Liver (tissue), 9 donors: ENCODE measurements around the gene GRPEL2. TPM values are rescaled to one million over a fixed set of nuclear protein-coding genes. Genes with fewer than 3 reads are reported as not detected.

ENCODE experiments used
- DNase-seq: peaks from one replicate; pipeline ENCODE4 v3.0.0-alpha.2; 2017; ENCODE audit warnings: low spot score
- H3K27ac ChIP-seq, 2 donors: one replicate each; pipeline ENCODE4 v1.7.0; 2013; ENCODE audit warnings: inconsistent platforms in 2 of 2, low read length in 2 of 2, control low read depth in 1 of 2, low read depth in 1 of 2, mild to moderate bottlenecking in 1 of 2
- H3K27me3 ChIP-seq, 4 donors: one replicate each; pipeline versions ENCODE4 v1.6.1 to v1.7.0; 2013; ENCODE audit warnings: low read length in 3 of 4, inconsistent platforms in 1 of 4, mild to moderate bottlenecking in 1 of 4, moderate library complexity in 1 of 4; ENCODE audit not compliant: control insufficient read depth in 4 of 4, insufficient read depth in 4 of 4
- H3K36me3 ChIP-seq, 4 donors: one replicate each; pipeline versions ENCODE4 v1.6.1 to v1.7.0; 2013; ENCODE audit warnings: low read length in 3 of 4, mild to moderate bottlenecking in 3 of 4, low read depth in 1 of 4, moderate library complexity in 1 of 4; ENCODE audit not compliant: control insufficient read depth in 4 of 4, insufficient read depth in 3 of 4
- H3K4me1 ChIP-seq, 4 donors: one replicate each; pipeline versions ENCODE4 v1.6.1 to v1.7.0; 2013; ENCODE audit warnings: low read length in 3 of 4, mild to moderate bottlenecking in 3 of 4, moderate library complexity in 1 of 4; ENCODE audit not compliant: control insufficient read depth in 4 of 4, insufficient read depth in 4 of 4
- H3K4me3 ChIP-seq, 3 donors: one replicate each; pipeline versions ENCODE4 v1.6.1 to v1.7.0; 2013; ENCODE audit warnings: low read length in 3 of 3, control low read depth in 1 of 3, low read depth in 1 of 3, mild to moderate bottlenecking in 1 of 3
- H3K9ac ChIP-seq, 2 donors: one replicate each; pipeline ENCODE4 v1.7.0; 2013; ENCODE audit warnings: low read length in 2 of 2, mild to moderate bottlenecking in 2 of 2, moderate library complexity in 2 of 2, control low read depth in 1 of 2, low read depth in 1 of 2
- H3K9me3 ChIP-seq, 4 donors: one replicate each; pipeline versions ENCODE4 v1.6.1 to v1.7.0; 2013; ENCODE audit warnings: low read length in 3 of 4; ENCODE audit not compliant: control insufficient read depth in 4 of 4
- EGR1 ChIP-seq, 2 donors: IDR thresholded peaks; 2 replicates each; pipeline ENCODE4 v1.6.1; 2016 to 2018; ENCODE audit warnings: antibody characterized with exemption in 2 of 2, low read depth in 2 of 2
- FOXA1 ChIP-seq: IDR thresholded peaks from 2 replicates; pipeline ENCODE4 v1.6.1; 2016; ENCODE audit warnings: antibody characterized with exemption
- FOXA2 ChIP-seq: IDR thresholded peaks from 2 replicates; pipeline ENCODE4 v1.6.1; 2016; ENCODE audit warnings: antibody characterized with exemption
- GABPA ChIP-seq, 2 donors: IDR thresholded peaks in 1 of 2; conservative IDR thresholded peaks in 1 of 2; 2 replicates each; pipeline ENCODE4 v1.6.1; 2016; ENCODE audit warnings: antibody characterized with exemption in 2 of 2, mild to moderate bottlenecking in 1 of 2, moderate library complexity in 1 of 2
- HNF4A ChIP-seq, 2 donors: conservative IDR thresholded peaks; 2 replicates each; pipeline ENCODE4 v1.6.1; 2016; ENCODE audit warnings: antibody characterized with exemption in 2 of 2, mild to moderate bottlenecking in 2 of 2
- HNF4G ChIP-seq: IDR thresholded peaks from 2 replicates; pipeline ENCODE4 v1.6.1; 2016; ENCODE audit warnings: antibody characterized with exemption
- JUND ChIP-seq, 2 donors: IDR thresholded peaks; 2 replicates each; pipeline ENCODE4 v1.6.1; 2016; ENCODE audit warnings: antibody characterized with exemption in 2 of 2
- NR2F2 ChIP-seq: IDR thresholded peaks from 2 replicates; pipeline ENCODE4 v1.6.1; 2016; ENCODE audit warnings: antibody characterized with exemption
- RAD21 ChIP-seq, 2 donors: IDR thresholded peaks; 2 replicates each; pipeline ENCODE4 v1.6.1; 2016; ENCODE audit warnings: antibody characterized with exemption in 2 of 2, mild to moderate bottlenecking in 2 of 2
- RXRA ChIP-seq, 2 donors: IDR thresholded peaks; 2 replicates each; pipeline ENCODE4 v1.6.1; 2017 to 2018; ENCODE audit warnings: antibody characterized with exemption in 2 of 2, mild to moderate bottlenecking in 1 of 2
- SP1 ChIP-seq: IDR thresholded peaks from 2 replicates; pipeline ENCODE4 v1.6.1; 2018; ENCODE audit warnings: antibody characterized with exemption, mild to moderate bottlenecking
- TAF1 ChIP-seq: conservative IDR thresholded peaks from 2 replicates; pipeline ENCODE4 v1.6.1; 2016; ENCODE audit warnings: antibody characterized with exemption, mild to moderate bottlenecking
- YY1 ChIP-seq: IDR thresholded peaks from 2 replicates; pipeline ENCODE4 v1.6.1; 2016; ENCODE audit warnings: antibody characterized with exemption, mild to moderate bottlenecking
- WGBS: extraction: QIAGEN DNeasy Blood & Tissue Kit; methylation state at CpG from one replicate; pipeline ENCODE4 v1.1.7; 2013; 5-methylcytosine and 5-hydroxymethylcytosine counted together
- polyA plus RNA-seq, 2 donors: library from polyadenylated mRNA; stranded (reverse) in 1 of 2; unstranded in 1 of 2; fragments of 200-250 nt in 1 of 2; fragments of >200 nt in 1 of 2; fragmentation: Nextera tagmentation in 1 of 2; extraction: Ambion mirVana in 1 of 2; gene quantifications; one replicate each; pipeline versions ENCODE4 v1.2.1 to v1.2.3, GENCODE V29; 2013 to 2015
- total RNA-seq, 2 donors: library from RNA; depleted of rRNA; stranded (reverse); fragments of >200 nt; gene quantifications; one replicate each; pipeline ENCODE4 v1.2.3, GENCODE V29; 2014
- TF ChIP-seq, protein P1 (sequence below): IDR thresholded peaks from 2 replicates; pipeline ENCODE4 v1.6.1; 2016; ENCODE audit warnings: antibody characterized with exemption
- TF ChIP-seq, protein P2 (sequence below): fragments of 150-350 bp; IDR thresholded peaks from 2 replicates; pipeline ENCODE4 v1.5.1; 2017; ENCODE audit warnings: improper control_type of control experiment, low read depth, low read length; ENCODE audit not compliant: missing input control
- TF ChIP-seq, protein P3 (sequence below): IDR thresholded peaks from 2 replicates; pipeline ENCODE4 v1.6.1; 2016; ENCODE audit warnings: antibody characterized with exemption
- TF ChIP-seq, protein P4 (sequence below): IDR thresholded peaks from 2 replicates; pipeline ENCODE4 v1.6.1; 2016; ENCODE audit warnings: antibody characterized with exemption, mild to moderate bottlenecking
- TF ChIP-seq, protein P5 (sequence below): IDR thresholded peaks from 2 replicates; pipeline ENCODE4 v1.6.1; 2016; ENCODE audit warnings: antibody characterized with exemption
- donor health status: healthy.
- donor health status: healthy.
- donor health status: healthy.
- donor health status: healthy.
- donor health status: healthy.

Gene GRPEL2
- total and polyA plus RNA-seq, 4 donors: 2.5 to 9.5 (median 4.8) TPM

DNA sequence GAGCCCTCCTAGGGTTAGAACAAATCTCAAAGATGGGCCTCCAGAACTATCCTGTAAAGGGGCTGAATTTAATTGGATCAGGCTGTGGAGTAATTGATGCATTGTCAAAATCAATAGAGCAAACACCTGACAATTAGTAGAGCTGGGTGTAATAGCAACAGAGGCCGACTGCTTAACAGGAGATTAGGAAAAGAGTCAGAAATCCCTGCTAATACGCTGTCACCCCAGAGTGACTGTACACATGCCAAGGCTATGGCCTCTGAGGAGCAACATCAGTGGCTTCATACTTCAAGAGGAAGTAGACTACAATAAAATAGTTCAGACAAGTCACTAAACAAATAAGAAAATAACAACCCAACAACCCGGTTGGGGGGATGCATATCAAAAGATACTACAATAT is 18.7 kb upstream of the GRPEL2 start:
- TF ChIP-seq GABPA (IDR thresholded peaks at IDR 0.05 in 1 of 2, conservative IDR thresholded peaks at IDR 0.05 in 1 of 2): no peak
- no peak for TF ChIP-seq RAD21 (IDR thresholded peaks at IDR 0.05)
- TF ChIP-seq, protein P1, sequence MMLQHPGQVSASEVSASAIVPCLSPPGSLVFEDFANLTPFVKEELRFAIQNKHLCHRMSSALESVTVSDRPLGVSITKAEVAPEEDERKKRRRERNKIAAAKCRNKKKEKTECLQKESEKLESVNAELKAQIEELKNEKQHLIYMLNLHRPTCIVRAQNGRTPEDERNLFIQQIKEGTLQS: no peak
- no peak for TF ChIP-seq YY1
- TF ChIP-seq SP1: no peak
- no peak for TF ChIP-seq FOXA1
- TF ChIP-seq HNF4A (conservative IDR thresholded peaks at IDR 0.05): no peak
- TF ChIP-seq, protein P2, sequence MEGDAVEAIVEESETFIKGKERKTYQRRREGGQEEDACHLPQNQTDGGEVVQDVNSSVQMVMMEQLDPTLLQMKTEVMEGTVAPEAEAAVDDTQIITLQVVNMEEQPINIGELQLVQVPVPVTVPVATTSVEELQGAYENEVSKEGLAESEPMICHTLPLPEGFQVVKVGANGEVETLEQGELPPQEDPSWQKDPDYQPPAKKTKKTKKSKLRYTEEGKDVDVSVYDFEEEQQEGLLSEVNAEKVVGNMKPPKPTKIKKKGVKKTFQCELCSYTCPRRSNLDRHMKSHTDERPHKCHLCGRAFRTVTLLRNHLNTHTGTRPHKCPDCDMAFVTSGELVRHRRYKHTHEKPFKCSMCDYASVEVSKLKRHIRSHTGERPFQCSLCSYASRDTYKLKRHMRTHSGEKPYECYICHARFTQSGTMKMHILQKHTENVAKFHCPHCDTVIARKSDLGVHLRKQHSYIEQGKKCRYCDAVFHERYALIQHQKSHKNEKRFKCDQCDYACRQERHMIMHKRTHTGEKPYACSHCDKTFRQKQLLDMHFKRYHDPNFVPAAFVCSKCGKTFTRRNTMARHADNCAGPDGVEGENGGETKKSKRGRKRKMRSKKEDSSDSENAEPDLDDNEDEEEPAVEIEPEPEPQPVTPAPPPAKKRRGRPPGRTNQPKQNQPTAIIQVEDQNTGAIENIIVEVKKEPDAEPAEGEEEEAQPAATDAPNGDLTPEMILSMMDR: no peak
- TF ChIP-seq HNF4G: no peak
- TF ChIP-seq JUND (IDR thresholded peaks at IDR 0.05): no peak
- no peak for TF ChIP-seq EGR1 (IDR thresholded peaks at IDR 0.05; ENCODE audit: low read depth in 2 of 2)
- no peak for TF ChIP-seq TAF1
- TF ChIP-seq, protein P3, sequence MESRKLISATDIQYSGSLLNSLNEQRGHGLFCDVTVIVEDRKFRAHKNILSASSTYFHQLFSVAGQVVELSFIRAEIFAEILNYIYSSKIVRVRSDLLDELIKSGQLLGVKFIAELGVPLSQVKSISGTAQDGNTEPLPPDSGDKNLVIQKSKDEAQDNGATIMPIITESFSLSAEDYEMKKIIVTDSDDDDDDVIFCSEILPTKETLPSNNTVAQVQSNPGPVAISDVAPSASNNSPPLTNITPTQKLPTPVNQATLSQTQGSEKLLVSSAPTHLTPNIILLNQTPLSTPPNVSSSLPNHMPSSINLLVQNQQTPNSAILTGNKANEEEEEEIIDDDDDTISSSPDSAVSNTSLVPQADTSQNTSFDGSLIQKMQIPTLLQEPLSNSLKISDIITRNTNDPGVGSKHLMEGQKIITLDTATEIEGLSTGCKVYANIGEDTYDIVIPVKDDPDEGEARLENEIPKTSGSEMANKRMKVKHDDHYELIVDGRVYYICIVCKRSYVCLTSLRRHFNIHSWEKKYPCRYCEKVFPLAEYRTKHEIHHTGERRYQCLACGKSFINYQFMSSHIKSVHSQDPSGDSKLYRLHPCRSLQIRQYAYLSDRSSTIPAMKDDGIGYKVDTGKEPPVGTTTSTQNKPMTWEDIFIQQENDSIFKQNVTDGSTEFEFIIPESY: no peak
- TF ChIP-seq, protein P4, sequence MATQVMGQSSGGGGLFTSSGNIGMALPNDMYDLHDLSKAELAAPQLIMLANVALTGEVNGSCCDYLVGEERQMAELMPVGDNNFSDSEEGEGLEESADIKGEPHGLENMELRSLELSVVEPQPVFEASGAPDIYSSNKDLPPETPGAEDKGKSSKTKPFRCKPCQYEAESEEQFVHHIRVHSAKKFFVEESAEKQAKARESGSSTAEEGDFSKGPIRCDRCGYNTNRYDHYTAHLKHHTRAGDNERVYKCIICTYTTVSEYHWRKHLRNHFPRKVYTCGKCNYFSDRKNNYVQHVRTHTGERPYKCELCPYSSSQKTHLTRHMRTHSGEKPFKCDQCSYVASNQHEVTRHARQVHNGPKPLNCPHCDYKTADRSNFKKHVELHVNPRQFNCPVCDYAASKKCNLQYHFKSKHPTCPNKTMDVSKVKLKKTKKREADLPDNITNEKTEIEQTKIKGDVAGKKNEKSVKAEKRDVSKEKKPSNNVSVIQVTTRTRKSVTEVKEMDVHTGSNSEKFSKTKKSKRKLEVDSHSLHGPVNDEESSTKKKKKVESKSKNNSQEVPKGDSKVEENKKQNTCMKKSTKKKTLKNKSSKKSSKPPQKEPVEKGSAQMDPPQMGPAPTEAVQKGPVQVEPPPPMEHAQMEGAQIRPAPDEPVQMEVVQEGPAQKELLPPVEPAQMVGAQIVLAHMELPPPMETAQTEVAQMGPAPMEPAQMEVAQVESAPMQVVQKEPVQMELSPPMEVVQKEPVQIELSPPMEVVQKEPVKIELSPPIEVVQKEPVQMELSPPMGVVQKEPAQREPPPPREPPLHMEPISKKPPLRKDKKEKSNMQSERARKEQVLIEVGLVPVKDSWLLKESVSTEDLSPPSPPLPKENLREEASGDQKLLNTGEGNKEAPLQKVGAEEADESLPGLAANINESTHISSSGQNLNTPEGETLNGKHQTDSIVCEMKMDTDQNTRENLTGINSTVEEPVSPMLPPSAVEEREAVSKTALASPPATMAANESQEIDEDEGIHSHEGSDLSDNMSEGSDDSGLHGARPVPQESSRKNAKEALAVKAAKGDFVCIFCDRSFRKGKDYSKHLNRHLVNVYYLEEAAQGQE: no peak
- no peak for TF ChIP-seq RXRA (IDR thresholded peaks at IDR 0.05)
- no peak for TF ChIP-seq FOXA2
- TF ChIP-seq, protein P5, sequence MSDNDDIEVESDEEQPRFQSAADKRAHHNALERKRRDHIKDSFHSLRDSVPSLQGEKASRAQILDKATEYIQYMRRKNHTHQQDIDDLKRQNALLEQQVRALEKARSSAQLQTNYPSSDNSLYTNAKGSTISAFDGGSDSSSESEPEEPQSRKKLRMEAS: no peak
- TF ChIP-seq NR2F2: no peak
- Histone ChIP-seq H3K27ac (no peak overlapping the region), H3K4me1 (no peaks in the 10 kb centered on the region), H3K4me3 (no peak overlapping the region), H3K27me3 (no peaks in the 10 kb centered on the region), H3K36me3 (no peaks in the 10 kb centered on the region), H3K9ac (no peak overlapping the region), H3K9me3 (no peaks in the 10 kb centered on the region)
- DNase-seq: no peak
- 85% methylated on average over 3 of the region's 3 CpGs for WGBS
